IPS-NIHi7 (cell line): ENCODE measurements around the gene COA3.
A peak's percentile ranks its signal among the peaks of the same experiment; 100 is the strongest.

Experiments used
- DNase-seq: peaks from one replicate; pipeline ENCODE4 v3.0.0; 2012; ENCODE audit warnings: mixed read lengths; ENCODE audit errors: extremely low spot score

COA3 gene

DNA sequence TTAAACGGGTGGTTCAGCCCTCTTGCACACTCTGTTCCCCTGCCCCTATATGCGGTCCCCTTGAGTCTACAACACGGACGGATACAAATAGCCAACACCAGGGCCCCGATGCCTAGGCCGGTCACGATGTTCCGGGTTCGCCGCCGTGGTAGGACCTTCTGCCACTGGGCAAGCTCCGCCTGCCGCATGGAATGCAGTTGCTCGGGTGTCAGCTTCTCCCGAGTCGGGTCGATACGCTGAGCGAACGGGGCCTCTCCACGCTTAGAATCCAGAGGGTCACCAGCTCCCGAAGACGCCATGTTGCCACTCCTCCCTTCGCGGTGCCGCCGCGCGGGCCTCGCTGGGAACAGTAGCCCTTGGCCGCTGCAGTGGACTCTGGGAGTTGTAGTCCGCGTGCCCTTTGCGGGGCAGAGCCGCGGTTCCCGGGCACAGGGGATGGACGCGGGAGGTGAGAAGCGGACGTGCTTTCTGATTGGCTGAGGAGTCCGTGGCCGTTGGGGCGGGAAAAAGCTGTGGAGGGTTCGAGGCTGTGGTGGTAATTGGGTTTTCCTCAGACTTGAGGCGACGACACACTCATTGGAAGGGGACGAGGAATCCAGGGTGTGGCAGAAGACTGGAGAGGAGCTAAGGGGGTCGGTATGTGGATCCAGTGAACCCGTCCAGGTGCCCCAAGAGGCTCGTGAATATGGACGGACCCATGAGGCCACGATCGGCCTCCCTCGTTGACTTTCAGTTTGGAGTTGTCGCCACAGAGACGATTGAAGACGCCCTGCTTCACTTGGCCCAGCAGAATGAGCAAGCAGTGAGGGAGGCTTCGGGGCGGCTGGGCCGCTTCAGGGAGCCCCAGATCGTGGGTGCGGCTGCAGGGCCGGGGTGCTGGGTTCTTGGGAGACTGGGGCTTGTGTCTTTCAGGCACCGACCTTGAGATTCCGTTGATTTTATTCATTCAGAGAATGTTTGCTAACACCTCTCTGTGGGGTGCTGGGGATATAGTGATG lies at the start of gene COA3, which contains the start of gene CNTD1:
Gene COA3 (minus strand): TSS at position 322 of the 998 bp plus-strand sequence. CDS start 23 bp downstream, at position 299.
Gene CNTD1 (plus strand): TSS at position 479 of the 998 bp plus-strand sequence. CDS start 207 bp downstream, at position 686.
- DNase-seq, result peak; percentile 95

DNA sequence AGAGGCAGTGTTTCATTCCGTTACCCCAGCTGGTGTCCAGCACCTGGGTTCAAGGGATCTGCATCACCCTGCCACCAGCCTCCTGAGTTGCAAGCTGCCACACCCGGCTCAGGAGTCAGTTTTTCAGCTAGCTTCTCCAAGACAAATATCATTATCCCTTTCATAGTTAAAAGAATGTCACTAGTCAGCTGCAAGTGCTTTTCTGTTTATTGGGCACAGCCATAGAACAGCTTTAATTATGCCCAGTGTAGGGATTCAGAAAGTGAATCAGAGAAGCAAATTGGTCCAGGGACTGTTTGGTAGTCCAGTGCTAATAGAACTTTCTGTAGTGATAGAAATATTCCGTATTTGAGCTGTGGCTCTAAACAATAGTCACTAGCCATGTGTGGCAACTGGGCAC lies 49.6 kb upstream of the COA3 start:
- DNase-seq, result no peak

GRCh38 chr17:42846594-42847280 lies 48.2 kb upstream of the COA3 start:
- DNase-seq, result no peak

GRCh38 chr17:42845918-42846593 lies 47.6 kb upstream of the COA3 start:
- DNase-seq, result no peak

DNA sequence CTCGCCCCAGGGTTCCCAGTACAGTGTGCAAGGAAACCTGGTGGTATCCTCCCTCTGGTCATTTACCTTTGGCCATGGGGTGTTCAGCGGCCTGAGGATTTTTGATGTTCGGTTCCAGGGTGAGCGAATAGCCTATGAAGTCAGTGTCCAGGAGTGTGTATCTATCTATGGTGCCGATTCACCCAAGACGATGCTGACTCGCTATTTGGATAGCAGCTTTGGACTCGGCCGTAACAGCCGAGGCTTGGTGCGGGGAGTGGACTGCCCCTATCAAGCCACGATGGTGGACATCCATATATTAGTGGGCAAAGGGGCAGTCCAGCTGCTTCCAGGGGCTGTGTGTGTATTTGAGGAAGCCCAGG lies 47.0 kb upstream of the COA3 start:
- DNase-seq, result no peak

DNA sequence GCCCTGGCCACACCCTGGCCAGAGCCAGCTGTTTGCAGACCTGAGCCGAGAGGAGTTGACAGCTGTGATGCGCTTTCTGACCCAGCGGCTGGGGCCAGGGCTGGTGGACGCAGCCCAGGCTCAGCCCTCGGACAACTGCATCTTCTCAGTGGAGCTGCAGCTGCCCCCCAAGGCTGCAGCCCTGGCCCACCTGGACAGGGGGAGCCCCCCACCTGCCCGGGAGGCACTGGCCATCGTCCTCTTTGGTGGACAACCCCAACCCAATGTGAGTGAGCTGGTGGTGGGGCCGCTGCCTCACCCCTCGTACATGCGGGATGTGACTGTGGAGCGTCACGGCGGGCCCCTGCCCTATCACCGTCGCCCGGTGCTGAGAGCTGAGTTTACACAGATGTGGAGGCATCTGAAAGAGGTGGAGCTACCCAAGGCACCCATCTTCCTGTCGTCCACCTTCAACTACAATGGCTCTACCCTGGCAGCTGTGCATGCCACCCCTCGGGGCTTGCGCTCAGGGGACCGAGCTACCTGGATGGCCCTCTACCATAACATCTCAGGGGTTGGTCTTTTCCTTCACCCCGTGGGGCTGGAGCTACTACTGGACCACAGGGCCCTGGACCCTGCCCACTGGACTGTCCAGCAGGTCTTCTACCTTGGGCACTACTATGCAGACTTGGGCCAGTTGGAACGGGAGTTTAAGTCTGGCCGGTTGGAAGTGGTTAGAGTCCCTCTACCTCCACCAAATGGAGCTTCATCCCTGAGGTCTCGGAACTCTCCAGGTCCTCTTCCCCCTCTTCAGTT lies 46.5 kb upstream of the COA3 start:
- DNase-seq, result no peak

DNA sequence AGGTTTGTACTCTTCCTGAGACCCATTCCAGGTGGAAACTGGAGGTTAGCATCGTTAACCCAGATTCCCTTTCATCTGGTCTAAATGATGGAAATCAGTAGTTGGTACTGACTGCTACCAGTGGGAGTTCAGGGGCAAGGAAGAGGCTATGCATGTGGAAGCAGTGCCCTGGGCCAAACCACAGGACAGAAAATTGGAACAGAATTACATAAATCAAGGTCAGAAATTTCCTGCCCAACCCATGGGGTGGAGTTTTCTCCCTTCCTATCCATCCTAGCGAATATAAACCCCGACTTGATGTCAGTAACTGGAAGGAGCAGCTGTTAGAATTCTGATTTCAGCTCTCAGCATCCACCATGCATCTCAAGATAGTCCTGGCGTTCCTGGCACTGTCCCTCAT lies 45.8 kb upstream of the COA3 start, which contains the start of gene AOC2:
Gene AOC2 (plus strand): TSS at position 310 of the 400 bp plus-strand sequence. CDS start 47 bp downstream, at position 357.
- no peak for DNase-seq

- peak; percentile 86 for DNase-seq
These were observed 44.9 kb upstream of the COA3 start for GRCh38 chr17:42843358-42843934.

DNA sequence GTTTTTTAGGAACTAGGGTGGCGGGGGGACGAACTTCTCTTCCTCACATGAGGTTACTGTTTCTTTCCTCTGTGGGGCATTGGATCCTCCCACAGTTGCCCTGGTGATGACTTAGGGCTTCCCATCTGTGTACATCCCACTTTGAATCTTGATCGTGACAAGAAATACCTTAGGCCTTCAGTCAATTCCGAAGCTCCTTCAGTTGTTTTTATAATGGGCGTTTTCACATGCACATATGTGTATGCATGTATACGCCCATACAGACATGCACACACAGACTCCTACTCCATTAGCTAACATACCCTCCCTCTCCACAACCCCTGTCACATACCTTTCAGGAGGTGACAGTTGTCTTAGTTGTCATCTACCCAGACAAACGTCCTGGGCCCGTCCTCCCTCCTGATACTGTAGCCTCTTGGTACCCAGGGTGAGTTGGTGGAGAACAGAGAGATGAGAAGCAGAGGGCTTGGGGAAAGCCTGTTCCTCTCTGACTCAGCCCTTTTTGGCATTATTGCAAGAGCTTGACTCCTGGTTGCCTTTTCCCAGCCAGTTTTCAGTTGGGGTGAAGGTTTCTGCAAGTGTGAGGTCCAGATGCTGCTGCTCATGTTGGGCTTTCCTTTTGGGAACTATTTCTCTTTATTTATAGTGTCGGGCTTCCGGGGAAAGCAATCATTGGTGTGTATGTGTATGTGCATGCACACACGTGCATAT lies 43.6 kb upstream of the COA3 start:
- DNase-seq, result no peak

- no peak for DNase-seq
These were observed 37.2 kb upstream of the COA3 start for GRCh38 chr17:42835732-42836131.

- DNase-seq, result no peak
These were observed 35.4 kb upstream of the COA3 start for GRCh38 chr17:42833767-42834422.

DNA sequence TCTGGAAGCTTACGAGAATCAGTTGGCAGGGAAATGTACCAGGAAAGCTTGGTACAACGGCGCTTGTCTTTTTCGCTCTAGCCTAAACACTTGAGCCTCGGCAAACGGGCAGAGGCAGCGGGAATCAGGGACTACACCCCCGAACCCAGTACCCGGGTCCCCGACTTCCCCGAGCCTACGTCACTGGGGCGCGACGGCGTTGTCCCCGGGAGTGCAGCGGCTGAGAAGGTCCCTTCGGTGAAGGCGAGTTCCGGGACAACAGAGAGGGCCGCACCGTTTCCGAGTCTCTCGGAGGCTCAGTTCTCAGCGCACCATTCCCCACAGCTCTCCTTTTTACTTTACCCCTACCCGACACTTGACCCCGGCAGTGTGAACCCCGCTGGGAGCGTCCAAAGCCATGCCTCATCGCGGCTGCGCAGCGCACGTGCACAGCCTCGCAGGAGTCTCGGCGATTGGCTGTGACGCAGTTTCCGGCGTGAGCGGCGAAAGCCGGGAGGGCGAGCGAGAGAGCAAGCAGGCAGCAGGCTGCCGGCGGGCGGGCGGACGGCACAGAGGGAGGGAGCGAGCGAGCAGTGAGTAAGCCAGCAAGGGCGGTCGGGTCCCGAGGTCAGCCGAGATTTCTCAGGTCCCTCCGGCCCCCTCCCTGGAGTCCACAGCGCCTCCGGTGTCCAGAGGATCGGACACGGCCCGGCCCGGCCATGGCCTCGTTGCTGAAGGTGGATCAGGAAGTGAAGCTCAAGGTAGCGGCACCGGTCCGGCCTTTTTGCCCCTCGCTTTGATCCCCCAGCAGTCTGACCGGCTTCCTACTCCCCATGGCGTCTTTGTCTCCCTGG lies 34.6 kb upstream of the COA3 start, which contains the start of gene PSME3:
Gene PSME3 (plus strand): TSS at position 464 of the 833 bp plus-strand sequence. CDS start 235 bp downstream, at position 699.
- peak; percentile 94 for DNase-seq

DNA sequence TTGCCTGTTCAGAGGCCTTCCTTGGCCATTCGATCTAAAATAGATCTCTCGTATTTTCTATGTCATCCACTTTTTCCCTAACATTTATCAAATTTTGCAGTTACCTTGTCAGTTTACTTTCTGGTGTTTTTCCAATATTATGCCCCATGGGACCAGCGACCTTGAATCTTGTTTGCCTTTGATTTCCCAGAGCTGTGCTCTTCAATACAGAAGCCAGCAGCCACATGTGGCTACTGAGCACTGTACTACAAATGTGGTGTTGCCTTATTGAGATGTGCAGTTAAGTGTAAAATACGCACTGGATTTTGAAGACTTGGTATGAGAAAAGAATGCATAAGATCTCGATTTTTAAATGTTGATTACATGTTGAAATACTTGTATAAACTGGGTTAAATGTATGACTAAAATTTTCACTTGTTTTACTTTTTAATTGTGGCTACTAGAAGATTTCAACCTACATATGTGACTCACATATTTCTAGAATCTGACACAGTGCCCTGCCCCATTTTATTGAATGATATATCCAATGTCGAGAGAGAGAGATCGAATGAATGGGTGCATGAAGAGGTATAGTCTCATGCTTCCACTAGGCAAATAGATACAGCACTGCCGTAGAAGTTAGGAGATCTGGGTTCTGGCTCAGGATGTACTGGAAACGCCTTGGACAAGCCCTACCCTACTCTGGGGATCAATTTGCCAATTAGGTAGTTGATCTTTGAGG lies 33.9 kb upstream of the COA3 start:
- no peak for DNase-seq

DNA sequence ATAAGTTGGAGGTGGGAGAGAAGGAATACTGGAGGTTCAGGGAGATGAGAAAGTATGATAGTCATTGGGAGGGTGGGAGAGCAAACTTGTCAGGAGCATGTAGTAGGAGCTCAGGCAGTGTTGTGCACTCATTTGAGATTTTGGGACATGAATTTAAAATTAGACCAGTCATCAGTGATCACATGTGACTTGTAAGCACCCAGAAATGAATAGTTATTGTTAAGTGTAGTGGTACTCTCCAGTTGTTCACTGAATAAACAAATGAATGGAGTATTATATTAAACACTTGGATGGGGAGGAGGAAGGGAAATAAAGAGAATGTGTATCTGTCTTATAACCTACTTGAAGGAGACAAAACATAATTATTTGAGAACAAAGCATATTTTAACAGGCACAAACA lies 32.5 kb upstream of the COA3 start:
- DNase-seq, result no peak

- DNase-seq, result no peak
These were observed 29.0 kb upstream of the COA3 start for GRCh38 chr17:42827472-42827871.

DNA sequence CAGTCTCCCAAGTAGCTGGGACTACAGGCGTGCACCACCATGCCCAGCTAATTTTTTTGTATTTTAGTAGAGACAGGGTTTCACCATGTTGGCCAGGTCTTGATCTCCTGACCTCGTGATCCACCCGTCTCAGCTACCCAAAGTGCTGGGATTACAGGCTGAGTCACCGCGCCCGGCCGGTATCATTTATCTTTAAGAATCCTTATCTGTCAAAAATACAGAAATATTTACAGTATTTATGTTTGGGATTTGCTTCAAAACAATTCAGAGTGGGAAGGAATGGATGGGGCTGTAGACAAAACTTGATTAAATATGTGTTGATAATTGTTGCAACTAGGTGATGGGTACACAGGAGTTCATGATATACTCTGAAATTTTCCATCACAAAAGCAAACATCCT lies 22.7 kb upstream of the COA3 start:
- no peak for DNase-seq

- DNase-seq, result peak; percentile 83
These were observed 21.5 kb upstream of the COA3 start for GRCh38 chr17:42819939-42820535.
